NOMO-1 treated with DMSO at 0.1 percent for 48 hours (cell line): ENCODE results near the gene KDM6B.
"Not testable (repeated sequence)": the region's sequence is repeated elsewhere in the genome, so short reads cannot be mapped to it uniquely, and the experiment has no call there.

ENCODE experiments used
- DNase-seq: peaks from one replicate; lab custom pipeline; 2025; ENCODE audit not compliant: unreplicated experiment; lab: John Stamatoyannopoulos, UW

KDM6B gene, protein sequence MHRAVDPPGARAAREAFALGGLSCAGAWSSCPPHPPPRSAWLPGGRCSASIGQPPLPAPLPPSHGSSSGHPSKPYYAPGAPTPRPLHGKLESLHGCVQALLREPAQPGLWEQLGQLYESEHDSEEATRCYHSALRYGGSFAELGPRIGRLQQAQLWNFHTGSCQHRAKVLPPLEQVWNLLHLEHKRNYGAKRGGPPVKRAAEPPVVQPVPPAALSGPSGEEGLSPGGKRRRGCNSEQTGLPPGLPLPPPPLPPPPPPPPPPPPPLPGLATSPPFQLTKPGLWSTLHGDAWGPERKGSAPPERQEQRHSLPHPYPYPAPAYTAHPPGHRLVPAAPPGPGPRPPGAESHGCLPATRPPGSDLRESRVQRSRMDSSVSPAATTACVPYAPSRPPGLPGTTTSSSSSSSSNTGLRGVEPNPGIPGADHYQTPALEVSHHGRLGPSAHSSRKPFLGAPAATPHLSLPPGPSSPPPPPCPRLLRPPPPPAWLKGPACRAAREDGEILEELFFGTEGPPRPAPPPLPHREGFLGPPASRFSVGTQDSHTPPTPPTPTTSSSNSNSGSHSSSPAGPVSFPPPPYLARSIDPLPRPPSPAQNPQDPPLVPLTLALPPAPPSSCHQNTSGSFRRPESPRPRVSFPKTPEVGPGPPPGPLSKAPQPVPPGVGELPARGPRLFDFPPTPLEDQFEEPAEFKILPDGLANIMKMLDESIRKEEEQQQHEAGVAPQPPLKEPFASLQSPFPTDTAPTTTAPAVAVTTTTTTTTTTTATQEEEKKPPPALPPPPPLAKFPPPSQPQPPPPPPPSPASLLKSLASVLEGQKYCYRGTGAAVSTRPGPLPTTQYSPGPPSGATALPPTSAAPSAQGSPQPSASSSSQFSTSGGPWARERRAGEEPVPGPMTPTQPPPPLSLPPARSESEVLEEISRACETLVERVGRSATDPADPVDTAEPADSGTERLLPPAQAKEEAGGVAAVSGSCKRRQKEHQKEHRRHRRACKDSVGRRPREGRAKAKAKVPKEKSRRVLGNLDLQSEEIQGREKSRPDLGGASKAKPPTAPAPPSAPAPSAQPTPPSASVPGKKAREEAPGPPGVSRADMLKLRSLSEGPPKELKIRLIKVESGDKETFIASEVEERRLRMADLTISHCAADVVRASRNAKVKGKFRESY (N-terminal part only)

DNA sequence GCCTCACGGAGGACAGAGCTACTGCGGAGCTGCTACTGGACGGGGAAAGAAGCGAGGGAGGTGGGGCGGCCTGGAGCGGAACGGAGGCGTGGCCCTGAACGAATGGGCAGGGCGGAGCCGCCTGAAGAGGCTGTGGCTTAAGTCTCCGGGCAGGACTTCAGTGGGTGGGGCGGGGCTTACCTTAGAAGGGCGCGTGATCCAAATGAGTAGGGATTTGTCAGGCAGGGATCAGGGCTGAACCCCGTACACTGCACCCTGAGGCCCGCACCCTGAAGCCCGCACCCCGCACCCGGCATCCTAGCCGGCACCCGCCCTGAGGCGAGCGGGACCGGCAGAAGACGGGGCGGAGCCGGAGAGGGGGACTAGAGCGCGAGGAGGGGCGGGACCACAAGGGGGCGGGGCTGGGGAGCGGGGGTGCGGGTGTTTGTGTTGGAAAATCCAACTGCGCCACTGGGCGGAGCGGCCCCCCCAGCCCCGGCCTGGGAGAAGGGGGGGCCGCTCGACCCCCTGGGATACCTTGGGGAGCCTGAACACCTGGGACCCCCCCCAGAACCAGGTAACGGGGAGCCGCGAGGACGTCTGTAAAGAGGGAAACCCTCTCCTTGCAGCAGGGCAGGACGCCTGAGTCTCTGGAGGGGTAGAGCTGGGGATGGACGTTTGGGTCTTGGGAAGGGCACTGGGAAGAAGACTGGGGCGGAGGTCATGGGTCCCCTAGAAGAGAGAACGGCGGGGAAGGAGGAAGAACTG lies at the start of gene KDM6B:
Gene KDM6B (plus strand): TSS at position 423 of the 747 bp plus-strand sequence. CDS start 11,338 bp downstream, outside the sequence.
- DNase-seq: peak; percentile 90

DNA sequence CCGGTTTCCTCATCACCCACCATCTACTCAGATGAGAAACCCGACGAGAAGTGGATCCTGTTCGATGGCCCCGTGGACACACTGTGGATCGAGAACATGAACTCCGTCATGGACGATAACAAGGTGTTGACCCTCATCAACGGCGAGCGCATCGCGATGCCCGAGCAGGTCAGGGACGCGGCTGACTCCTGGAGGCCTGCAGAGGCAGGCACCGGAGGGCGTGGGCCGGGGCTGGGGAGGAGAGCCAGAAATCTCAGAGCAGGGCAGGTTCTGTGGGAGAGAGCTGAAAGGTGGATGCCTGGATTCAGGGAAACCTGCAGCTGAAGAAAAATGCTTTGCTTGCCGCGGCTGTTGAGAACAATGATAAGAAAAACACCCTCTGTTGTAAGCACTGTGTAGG lies 47.2 kb upstream of the KDM6B start:
- DNase-seq: no peak

DNA sequence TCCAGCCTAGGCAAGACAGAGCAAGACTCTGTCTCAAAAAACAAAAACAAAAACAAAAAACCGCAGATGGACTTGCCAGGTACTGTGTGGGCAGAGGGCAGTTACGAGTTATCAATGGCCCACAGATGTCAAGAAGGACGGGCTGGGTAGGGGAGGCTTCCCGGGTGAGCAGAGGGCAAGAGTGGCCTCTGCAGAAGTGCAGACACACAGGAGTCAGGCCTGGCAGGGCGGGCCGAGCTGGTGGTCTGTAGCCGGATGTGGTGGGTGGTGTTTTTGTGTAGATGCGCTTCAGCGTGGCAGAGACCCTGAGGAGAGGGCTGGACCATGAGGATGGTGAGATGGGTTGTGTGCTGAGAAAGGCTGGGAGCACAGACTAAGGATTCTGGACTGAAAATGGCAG lies 44.9 kb upstream of the KDM6B start:
- no peak for DNase-seq

DNA sequence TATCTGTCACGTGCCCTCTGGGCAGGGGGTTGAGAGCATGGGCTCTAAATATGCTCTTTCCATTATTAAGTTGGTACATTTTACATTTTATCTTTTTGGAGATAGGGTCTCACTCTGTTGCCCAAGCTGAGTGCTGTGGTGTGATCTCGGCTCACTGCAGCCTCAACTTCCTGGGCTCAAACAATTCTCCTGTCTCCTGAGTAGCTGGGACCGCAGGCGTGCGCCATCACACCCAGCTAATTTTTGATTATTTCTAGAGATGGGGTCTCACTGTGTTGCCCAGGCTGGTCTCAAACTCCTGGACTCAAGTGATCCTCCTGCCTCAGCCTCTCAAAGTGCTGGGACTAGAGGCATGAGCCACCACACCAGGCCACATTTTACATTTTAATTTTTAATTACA lies 43.9 kb upstream of the KDM6B start:
- no peak for DNase-seq

DNA sequence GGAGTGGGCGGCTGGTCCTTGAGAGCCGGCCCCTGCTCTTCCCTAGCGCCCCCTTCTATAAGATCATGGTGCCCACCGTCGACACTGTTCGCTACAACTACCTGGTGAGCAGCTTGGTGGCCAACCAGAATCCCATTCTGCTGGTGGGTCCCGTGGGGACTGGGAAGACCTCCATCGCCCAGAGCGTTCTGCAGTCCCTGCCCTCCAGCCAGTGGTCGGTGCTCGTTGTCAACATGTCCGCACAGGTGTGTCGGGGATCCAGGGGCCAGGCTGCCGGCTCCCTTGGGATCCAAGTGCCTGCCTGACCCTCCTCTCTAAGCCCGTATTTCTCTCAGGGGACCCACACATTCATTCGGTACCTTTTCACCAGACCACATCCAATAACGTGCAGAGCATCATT lies 41.4 kb upstream of the KDM6B start:
- DNase-seq: no peak

DNA sequence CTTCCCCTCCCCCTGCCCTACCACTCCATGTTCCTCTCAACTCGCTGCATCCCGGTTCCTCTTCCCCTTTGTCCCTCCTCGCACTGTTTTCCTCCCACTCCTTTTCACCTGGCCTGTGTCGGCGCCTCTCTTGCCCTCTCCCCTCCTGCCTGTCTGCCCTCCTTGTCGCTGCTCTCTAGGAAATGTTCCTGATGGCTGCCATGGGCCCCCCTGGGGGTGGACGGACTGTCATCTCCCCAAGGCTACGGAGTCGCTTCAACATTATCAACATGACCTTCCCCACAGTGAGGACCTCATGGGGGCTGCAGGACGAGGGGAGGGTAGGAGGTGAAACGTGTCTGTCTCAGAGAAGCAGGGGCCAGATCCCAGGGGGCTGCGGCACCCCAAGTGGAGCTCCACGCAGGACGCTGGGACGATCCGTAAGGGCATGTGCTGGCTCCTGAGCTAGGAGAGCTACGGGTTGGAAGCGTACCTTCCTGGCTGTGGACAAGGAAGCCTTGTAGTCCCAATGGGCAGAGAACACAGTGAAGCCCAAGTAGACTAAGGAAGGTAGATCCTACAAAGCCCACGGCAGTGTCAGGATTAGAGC lies 39.8 kb upstream of the KDM6B start:
- DNase-seq: no peak

DNA sequence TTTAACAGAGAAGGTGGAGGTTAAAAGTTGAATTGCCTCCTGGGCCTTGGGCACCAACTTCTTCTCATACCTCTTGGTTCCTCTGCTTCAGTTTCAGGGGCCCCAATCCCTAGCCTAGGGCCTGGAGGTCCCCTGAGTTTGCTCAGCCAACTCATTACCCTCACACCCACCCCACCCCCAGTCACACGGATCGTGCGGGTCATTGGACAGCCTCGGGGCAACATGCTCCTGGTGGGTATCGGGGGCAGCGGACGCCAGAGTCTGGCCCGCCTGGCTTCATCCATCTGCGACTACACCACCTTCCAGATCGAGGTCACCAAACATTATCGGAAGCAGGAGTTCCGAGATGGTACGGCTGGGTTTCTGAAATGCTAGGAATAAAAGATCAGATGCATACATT lies 36.0 kb upstream of the KDM6B start:
- DNase-seq: no peak

DNA sequence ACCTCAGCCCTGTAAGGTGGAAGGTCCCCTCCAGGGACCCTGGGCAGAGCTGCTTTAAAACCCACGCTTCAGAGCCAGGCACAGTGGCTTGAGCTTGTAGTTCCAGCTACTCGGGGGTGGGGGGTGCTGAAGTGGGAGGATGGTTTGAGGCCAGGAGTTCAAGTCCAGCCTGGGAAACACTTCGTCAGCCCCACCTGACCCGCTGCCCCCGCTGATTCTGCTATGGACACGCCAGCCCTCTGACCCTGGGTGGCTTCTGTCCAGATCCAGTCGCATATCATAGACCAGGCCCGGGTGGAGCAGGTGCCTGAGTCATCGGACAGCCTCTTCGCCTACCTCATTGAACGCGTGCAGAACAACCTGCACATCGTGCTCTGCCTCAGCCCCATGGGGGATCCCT lies 35.2 kb upstream of the KDM6B start:
- DNase-seq: no peak

DNA sequence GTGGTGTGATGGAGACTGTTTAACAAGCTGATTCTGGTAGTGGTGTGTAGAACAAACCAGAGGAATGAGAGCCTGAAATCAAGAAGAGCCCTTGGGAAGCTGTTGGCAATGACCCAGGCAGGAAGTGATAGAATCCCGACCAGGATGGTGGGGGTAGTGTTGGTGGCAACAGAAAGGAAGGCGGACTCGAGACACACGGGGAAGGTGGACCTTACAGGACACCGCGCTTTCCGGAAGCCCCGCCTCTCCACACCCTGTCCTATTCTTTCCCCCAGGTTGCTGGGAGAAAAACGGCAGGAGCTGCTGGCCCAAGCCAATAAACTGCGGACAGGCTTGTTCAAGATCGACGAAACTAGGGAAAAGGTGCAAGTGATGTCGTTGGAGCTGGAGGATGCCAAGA lies 30.0 kb upstream of the KDM6B start:
- DNase-seq: no peak

DNA sequence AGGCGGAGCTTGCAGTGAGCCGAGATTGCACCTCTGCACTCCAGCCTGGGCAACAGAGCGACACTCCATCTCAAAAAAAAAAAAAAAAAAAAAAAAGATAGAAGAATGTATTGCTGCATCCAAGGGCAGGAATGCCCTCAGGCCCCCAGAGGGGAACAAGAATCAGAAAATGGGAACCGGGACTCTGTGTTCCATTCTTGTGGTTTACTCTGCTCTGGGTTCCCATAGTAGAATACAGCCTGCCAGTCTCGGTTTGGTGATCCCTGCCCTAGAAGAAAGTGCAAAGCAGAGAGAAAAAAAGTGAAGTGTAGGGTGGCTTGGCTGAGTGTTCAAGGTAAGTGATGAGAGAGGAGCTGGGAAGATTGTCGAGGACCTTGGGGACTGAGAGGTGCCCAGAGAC lies 27.4 kb upstream of the KDM6B start:
- DNase-seq: no peak

DNA sequence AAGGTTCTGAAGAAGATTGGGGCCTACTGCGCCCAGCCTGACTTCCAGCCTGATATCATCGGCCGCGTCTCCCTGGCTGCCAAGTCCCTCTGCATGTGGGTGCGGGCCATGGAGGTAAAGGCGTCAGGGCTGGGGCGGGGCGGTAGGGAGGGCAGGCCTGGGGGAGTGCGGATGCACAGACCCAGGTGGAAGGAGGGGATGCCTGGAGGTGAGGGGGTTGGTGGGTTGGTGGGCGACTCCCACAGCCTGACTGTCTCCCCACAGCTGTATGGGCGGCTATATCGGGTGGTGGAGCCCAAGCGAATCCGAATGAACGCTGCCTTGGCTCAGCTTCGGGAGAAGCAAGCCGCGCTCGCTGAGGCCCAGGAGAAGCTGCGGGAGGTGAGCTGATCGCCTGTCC lies 26.8 kb upstream of the KDM6B start:
- DNase-seq: no peak

DNA sequence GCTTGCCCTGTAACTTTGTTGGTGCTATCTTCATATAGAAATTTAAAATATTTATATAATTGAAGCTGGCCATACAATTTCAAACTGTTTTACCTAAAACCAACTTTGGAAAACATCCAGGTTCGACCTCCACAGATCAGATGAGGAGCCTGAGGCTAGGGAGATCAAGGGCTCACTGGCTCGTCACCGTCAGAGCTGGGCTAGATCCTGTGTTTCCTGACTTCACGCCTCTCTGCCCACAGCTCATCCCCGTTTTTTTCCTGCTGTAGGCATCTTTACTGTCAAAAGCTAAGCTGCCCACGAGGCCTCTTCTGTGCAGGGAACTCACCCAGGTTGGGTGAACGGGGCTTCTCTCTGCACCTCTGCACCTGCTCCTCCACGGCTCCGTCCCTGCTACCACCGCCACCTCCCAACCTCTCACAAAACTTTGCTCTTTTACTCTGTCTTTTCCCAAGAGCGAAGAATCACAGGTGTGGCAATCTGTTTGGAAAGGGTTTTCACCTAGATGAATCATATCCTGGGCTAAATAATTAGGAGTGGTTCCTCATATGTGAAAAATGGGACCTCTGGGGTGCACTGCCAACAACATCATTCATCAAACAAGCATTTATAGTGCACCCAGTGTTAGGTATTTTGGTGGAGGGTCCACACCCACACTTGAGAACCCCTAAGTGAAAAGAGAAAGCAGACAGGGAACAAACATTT lies 24.8 kb upstream of the KDM6B start:
- DNase-seq: no peak

DNA sequence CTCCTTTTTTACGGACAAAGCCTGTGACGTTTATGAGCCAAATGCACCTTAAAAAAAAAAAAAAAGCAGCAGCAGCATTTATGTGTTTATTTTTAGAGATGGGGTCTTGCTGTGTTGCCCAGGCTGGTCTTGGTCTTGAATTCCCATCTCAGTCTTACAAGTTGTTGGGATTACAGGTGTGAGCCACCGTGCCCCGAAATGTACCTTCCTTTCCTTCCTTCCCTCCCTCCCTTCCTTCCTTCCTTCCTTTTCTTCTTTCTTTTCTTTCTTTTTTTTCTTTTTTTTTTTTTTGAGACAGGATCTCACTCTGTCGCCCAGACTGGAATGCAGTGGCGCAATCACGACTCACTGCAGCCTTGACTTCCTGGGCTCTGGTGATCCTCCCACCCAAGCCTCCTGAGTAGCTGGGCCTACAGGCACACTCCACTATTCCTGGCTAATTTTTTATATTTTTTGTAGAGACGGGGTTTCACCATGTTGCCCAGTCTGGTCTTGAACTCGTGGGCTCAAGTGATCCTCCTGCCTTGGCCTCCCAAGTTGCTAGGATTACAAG lies 24.1 kb upstream of the KDM6B start:
- not testable (repeated sequence) for DNase-seq

DNA sequence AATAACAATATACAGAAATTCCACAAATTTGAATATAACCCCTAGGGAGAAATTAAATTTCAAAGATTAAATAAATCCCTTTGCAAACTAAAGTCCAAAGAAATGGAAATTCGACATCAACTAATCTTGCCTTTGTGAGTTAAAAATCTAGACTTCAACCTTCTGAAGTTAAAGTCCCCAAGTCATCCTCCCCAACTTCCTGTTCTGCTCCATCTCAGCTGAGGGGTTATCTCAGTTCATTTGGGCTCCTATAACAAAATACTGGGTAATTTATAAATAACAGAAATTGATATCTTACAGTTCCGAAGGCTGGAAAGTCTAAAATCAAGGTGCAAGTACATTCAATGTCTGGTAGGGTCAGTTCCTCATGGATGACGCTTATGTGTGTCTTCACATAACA lies 22.8 kb upstream of the KDM6B start:
- DNase-seq: no peak

DNA sequence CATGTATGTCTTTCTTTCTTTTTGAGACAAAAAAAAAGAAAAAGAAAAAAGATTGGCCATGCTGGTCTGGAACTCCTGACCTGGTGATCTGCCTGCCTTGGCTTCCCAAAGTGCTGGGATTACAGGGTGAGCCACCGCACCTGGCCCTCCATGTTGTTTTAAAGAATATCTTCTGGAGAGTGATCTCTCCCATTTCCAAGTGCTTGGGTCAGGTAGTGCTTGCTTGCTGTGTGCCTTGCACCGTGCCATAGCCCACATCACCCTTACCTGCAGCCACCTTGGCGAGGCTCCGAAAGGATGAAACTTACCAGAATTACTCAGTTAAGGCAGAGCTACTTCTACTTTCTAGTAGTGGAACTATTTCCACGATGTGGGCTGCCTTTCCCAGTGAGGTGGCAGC lies 19.0 kb upstream of the KDM6B start:
- no peak for DNase-seq

DNA sequence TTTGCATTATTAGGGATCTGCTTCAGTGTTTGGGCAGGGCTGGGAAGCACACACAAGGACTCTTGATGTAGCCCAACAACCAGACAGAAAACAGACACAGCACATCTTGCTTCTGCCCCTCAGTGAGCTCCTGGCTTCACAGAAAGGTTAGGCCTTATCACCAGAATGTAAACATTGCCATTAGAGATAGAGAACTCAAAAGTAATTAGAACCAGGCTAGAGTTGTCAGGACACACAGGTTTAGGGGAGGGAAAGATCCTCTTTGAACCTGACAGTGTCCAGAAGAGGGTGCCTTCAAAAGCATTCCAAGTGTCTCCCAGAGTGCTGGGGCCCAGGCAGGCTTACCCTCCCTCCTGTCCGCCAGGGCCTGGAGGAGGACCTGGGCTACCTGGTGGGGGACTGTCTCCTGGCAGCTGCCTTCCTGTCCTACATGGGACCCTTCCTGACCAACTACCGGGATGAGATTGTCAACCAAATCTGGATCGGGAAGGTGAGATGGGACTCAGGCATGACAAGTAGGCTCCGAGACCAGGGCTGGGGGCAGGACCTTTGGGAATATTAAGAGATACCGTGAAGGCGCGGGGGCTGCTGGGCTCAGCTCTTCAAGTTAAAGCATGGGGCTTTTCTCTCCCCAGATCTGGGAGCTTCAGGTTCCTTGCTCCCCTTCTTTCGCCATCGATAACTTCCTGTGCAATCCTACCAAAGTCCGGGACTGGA lies 16.9 kb upstream of the KDM6B start:
- no peak for DNase-seq

DNA sequence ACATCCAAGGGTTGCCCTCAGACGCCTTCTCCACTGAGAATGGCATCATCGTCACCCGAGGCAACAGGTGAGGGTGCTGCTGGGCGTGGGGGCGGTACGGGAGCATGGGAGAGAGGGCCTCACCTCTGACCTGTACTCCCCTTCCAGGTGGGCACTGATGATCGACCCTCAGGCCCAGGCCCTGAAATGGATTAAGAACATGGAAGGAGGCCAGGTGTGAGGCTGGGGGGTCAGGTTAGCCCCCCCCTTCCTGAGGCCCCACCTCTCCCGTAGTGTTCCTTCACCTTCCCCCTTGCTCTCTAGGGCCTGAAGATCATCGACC lies 16.4 kb upstream of the KDM6B start:
- DNase-seq: no peak

DNA sequence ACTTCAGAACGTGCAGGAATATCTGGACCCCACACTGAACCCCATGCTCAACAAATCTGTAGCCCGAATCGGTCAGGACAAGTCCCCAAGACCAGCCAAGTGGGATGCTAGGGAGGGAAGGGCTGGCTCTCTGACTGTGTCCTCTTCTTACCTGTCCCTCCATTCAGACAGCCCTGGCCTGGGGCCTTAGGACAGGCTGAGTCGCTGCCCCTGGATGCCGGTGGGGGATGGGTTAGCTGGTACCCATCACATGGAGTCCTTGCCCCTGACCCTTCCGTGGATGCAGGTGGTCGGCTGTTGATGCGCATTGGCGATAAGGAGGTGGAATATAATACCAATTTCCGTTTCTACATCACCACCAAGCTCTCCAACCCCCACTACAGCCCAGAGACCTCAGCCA lies 16.0 kb upstream of the KDM6B start:
- DNase-seq: no peak
